GM19193 (cell line): ENCODE measurements around the gene PRTFDC1.

ENCODE experiments used
- POLR2A ChIP-seq: IDR thresholded peaks from 4 replicates; pipeline ENCODE4 v1.6.1; 2011; ENCODE audit not compliant: insufficient read depth, insufficient read length; ENCODE audit errors: extremely low read depth

Gene PRTFDC1

DNA sequence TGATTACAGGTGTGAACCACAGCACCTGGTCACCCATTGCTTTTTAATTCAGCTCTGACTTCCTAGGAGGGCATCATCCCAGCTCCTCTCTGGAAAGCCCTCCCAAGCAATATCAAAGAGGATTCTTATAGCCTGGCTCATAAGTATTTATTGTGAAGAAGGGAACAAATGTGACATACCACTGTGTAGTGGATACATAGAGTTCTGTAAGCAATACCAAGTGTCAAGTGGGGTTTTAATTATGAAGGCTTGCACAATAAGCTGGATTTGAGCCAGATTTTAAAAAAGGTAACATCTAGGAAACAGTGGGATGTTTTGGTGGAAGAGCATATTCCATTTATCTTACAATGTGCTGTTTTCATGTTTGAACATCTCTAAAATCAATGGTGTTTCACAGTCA lies 19.0 kb upstream of the PRTFDC1 start:
- TF ChIP-seq POLR2A = no peak

DNA sequence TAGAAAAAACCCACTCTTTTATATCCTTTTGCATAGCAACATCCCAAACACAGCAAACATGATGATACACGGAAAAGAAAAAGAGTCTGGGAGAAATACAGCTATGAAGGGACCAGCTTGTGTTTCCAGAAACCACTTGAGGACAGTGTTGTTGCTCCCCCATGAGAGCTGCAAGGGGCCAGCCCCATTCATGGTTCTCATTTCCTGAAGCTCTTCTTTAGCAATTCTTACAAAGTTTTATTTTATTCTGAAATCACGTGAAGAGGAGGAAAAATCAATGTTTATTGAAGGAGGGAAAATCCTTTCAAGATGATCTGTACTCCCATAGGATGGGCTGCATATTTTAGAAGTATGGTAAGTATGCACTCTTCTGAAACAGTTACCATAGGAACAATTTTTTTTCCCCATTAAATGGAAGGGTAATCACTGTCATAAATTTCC lies 17.5 kb upstream of the PRTFDC1 start:
- no peak for TF ChIP-seq POLR2A

DNA sequence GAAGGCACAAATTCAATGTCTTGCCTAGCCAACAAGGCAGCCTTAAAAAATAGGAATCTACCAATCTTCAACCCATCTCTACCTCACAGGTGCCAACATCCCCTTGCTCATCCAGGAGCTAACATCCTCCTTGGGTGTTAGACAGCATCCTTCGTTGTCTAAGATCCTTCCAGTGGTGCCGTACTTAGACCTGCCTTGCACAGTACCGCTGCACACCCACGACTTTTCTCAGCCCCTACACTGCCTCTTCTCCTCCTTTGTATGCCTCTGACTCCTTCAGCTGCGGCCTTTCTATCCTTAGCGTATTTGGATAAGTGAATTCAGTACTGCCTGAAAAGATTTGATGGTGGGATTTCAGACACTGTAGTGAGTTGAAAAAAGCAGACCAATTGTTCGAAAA lies 15.9 kb upstream of the PRTFDC1 start:
- TF ChIP-seq POLR2A = no peak

DNA sequence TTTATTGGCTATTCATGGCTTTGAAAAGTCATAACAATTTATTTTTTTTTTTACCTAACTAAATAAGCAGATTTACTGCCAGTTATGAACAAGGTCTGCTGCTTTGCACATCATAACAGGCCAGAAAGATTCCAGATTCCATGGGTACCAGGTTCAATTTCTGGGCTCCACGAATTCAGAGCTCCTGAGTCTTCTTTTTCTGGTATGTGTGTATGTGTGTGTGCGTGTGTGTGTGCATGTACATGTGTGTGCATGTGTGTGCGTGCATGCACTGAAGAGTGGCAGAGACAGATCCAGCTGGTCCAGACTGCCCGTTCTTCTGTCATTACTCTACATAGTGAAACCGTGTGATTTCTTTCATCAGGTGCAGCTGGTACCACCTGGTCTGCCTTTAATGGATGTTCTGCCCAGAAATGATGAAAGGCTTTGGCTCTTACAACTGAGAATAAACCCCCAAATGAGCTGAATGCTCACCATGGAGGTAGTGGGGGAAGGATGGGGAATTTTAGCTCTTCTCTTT lies 14.6 kb upstream of the PRTFDC1 start:
- TF ChIP-seq POLR2A = no peak

DNA sequence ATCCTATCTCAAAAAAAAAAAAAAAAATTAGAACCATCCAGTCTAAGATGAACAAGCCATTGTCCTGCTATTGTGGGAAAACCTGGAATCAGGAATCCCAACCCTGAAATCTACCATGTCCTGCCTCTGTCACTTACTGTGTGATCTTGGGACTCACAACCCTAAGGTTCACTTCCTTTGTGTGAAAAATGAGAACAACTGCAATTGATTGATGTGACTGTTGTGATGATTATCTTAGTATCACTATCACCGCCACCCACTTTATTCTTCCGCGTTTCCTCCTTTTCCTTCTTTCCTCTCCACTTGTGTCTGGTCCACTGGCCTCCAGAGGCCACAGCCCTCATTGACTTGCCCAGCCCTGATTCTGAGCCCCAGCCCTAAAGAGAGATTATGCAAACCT lies 12.6 kb upstream of the PRTFDC1 start:
- no peak for TF ChIP-seq POLR2A

DNA sequence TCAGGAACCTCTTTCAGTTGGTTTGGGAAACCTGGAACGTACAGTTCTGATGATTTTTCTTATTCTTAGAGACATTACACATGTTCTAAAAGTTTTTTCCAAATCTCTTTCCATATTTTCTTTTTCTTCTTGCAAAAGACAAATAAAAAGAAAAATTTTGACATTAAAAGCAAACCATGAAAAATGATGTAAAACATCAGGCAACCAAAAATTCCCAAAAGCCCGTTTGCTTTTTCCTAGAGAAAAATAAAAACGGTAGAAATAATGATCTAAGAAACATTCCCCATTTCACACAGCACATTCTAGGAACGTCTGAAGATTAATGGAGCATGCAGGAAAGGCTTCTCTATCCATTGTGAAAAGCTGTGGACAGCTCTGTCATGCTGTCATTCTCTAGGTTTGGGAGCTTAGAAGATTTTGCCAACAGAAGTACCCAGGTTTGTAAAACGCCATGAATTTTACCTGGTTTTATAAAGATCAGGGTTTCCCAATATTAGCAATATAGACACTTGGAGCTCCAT lies 11.2 kb upstream of the PRTFDC1 start:
- TF ChIP-seq POLR2A = no peak

DNA sequence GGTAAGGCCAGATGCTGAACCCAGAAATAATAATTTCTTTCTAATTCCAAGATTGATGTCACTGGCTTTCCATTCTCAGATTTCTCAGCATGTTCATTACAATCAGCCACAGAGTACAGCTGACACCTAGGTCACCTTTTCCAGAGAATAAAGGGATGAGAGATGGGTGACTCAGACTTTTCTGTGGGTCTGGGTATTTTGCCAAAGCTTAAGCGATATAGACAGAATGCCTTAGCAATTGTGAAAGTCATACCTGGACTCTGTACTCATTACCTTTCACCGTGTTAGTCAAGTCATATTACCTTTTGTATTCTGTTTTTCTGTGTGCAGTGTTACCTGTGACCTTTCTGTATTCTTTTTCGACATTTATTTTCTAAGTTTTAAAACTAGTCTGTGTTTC lies 10.6 kb upstream of the PRTFDC1 start:
- TF ChIP-seq POLR2A = no peak

DNA sequence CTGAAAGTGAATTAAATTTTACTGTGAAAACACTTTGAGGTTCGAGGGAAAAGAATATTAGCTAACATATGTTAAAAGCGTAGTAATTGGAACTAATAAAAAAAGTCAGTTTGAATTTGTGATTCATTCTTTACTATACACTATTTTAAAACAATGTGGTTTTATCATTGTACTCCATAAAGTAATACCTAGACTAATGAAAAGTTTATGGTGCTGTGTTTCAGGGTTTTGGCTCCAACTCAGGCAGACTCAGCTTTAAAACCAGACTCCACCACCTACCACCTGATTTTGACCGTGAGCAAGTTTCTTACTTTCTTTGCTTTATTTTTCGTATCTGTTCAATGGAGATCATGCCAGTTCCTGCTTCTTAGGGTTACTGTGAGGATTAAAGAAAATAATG lies 9.2 kb upstream of the PRTFDC1 start:
- TF ChIP-seq POLR2A = no peak

DNA sequence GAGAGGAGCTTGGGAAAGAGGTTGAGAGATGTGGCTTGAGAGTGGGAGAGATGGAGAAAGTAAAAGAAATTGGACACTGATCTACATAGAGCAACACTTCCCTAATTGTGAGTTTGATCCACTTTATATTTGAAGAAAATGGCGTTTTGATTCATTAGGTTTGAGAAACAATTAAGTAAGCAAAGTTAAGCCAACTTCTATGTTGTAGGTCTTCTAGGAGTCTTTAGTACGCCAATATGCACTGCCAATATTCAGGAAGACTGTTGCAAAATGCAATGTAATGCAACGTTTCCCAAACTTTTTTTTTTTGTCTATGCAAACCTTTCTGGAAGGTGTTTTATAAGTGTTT lies 7.0 kb upstream of the PRTFDC1 start:
- TF ChIP-seq POLR2A = no peak

DNA sequence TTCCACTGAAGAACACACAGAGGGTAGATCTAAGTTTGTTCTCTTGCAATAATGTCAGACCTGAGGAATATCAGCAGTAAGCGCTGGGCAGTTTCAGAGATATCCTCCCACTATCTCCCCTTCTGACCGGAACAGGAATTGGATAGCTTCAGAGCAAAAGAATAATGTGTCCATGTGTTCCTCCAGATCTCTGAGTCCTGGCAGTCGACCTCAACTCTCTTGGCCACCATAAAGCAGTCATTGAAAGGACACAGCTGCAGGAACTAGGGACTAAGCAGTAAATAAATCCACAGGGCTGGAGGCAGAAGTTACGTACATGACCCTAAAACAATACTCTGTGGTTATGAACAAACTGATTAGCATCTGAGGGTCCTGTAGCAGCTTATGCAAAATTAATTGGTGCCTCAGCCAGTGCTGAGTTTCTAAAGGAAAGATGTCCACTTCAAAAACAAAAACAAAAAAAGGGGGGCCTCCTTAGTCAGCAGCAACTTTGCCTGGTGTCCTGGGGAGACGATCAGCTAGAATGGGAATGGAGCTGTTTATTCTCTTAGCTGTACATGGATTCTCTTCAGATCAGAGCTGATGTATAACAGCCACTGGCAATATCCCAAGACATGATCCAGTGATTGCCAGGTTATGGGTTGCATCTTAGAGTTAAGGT lies 6.4 kb upstream of the PRTFDC1 start:
- no peak for TF ChIP-seq POLR2A

DNA sequence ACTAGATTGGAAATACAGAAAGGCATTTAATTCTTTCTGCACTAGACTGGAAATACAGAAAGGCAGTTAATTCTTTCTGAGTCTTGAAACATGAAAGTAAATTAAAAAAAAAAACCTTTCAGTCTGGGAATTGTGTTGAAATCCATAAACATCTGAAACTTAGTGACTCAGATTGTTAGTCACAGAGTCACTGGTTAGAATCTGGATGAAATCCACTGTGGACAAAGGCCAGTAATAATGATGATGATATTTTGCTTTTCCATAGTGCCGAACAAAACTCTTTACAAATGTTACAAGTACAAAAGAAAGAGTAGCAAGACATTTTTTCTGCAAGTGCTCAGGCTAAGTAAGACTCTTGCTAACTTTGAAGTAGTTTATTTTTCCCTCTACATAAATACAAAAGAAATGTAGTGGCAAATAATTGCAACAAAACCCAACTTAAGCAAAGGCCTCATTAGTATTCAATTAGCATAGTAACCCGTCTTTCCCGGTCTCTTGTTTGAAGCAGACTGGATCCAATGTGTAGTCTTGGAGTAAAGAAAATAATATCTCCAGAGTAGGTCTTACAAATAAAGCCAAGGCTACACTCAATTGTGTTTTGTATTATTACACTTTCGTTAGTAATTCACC lies 5.8 kb upstream of the PRTFDC1 start:
- TF ChIP-seq POLR2A = no peak

DNA sequence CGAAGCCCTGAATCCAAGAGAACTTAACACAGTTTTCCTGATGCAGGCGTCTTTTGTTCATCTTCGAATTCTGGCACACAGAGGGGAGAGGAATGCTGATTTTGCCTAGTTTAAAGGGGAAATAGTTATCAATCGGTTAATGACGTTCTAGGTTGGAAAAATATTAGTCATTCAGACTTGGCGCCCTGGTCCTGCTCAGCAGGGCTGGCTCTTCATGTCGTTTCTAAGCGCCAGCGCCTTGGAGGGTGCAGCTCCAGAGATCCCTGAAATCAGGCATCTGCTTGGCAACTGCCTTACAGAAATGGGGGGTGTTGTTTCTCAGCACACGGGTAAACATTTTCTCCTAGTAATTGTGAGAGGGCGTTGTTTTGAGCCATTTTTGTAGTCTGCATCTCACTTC lies 1.3 kb upstream of the PRTFDC1 start:
- no peak for TF ChIP-seq POLR2A

DNA sequence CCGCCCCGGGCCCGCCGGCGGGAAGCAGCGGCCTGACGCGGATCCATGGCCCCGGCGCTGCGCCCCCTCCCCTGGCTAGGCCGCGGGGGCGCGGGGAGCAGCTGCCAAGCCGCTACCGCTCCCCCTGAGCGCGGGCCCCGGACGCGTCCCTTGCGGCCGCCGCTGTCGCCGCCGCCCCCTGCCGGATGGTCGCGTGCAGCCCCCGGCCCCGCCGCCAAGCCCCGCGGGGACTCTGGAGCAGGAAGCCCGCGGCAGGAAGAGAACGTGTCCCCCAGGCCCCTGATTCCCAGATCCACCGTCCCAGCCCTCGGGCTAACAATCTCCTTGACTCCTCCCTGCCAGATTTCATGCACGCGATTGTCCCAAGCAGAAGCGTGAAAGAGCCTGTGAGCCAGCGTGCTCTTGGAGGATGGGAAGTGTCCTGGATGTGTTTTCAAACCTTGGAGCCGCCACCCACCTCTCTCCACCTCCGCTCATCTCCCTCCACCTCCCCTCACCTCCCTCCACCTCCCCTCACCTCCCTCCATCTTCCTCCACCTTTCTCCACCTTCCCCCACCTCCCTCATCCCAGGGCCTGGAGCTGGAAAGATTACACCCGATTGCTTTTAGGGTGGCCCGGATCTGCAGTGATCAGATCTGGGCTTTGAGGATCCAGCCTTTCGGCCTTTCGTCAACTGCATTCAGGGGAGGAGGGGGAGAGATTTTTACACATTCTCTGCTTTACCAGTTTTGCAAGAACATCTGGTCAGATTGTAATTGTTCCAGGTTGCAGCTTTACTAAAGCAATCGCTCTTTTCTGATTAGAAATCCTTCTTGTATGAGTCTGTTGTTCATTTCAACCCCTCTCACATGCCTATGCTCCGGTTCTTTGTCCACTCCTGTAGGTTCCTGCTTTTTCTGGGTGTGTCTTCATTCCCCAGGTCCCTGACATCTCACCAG lies 570 bp upstream of the PRTFDC1 start:
- TF ChIP-seq POLR2A = peak; percentile 20

DNA sequence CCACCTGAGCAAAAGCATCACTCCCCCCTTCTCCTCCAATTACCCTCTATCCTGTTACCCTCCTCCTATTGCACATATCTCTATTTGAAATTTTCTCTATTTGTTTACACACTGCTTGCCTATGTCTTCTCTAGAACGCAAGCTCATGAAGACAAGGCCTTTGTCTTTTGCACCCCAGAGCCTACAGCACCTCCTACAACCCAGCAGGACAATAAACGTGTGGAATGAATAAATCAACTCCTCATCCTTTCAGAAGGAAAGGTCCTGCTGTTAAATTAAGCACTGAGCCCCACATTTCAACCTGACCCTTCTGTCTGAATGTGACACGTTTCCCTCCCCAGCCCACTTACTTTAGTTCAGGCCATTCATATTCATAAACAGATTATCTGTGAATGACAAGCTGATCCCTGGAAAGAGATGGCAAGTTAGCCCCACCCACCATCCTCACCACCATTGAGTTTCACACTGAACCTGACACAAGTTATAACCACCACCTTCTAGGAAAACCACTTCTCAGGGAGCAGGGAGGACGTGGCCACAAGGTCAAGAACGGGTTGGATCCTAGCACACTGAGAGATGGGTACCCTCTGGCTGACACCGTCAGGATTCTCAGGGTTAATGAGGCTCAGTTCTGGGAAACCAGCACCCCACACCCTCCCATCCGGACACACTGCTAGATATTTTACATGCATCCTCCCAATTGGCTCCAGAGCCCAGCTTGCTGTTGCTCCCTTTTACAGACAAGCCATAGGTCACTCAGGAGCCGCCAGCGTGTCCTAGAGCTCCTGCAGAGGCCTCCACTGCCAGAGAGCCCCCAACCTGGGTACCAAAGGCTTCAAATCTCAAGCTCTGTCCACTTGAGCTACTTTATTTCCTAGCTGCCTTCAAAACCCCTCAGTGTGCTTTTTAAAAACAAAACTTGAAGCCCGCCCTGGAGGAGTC lies 934 bp downstream of the PRTFDC1 start:
- no peak for TF ChIP-seq POLR2A
